GM12891 (cell line): ENCODE data around the gene EVX2.

Source experiments
- POLR2A ChIP-seq: IDR thresholded peaks from 2 replicates; pipeline ENCODE4 v1.6.1; 2011; ENCODE audit warnings: low read depth, low read length, control low read depth
- TAF1 ChIP-seq: IDR thresholded peaks from 2 replicates; pipeline ENCODE4 v1.6.1; 2011; ENCODE audit warnings: low read depth, low read length, control low read depth

DNA sequence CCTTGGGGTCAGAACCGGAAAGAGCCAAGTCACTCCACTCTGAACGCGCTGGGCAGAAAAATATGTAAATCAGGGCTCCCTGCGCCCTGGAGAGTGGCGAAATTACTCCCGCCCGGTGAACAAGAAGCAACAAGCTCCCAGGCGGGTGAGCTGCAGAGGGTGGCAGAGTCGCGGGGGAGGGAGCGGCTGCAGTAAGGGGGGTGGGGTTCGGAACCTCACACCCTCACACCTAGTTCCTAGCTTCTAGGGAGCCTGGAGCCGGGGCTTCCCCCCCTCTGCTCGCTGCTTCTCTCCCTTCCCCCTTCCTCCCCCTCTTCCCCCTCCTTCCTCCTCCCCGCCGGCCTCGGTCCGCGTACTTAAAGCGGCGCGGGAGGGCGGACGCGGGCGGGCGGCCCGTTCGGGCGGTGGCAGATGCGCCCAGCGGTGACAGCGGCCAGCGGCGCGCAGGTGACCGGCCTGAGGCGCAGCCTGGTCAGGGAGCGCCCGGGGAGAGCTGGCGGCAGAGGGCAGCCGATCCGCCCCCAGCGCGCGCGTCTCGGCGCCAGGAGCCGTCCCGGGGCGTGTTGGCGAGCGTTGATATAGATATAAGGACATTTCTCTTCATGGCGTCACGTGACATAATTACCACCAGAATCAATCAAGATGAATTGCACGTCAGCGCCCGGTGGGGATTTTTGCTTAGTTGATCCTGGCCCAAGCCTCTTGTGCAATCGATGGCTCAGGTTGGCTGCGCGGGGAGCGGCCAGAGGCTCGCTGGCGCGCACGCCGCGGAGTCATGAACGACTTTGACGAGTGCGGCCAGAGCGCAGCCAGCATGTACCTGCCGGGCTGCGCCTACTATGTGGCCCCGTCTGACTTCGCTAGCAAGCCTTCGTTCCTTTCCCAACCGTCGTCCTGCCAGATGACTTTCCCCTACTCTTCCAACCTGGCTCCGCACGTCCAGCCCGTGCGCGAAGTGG lies 23.1 kb upstream of the EVX2 start, which contains the start of gene HOXD11:
- no peak for TF ChIP-seq POLR2A
- no peak for TF ChIP-seq TAF1
